K562 (cell line): Measurements from ENCODE around the gene FEM1B. TPM values are rescaled to one million over a fixed set of nuclear protein-coding genes. Genes with fewer than 3 reads are reported as not detected.

Experiments
- ATAC-seq: fragments of 200-7000 bp; cut with Tn5 transposase; 3 replicates; pipeline ENCODE4 v1.9.1; 2020; ENCODE audit warnings: moderate library complexity
- BruUV-seq: library from RNA; stranded (reverse); fragments of 400-500 nt; replicated peaks from 2 replicates; lab custom pipeline; 2021; lab: Mats Ljungman, UMichigan
- CTCF ChIA-PET: fragments of 300-600 bp; formaldehyde crosslinking; extraction: SDS; loops from one replicate; lab custom pipeline; 2021; ENCODE audit warnings: low intra/inter-chr PET ratio; lab: Yijun Ruan, JAX
- POLR2A ChIA-PET: fragments of 300-600, 350-650 bp; sonication (Branson Sonifier 250); formaldehyde crosslinking; extraction: SDS; loops from one replicate; lab custom pipeline; 2021; ENCODE audit warnings: antibody characterized with exemption, inconsistent platforms; lab: Yijun Ruan, JAX
- DNase-seq, 4 experiments: peaks; one replicate each; pipeline versions ENCODE4 v3.0.0 to v3.0.0-alpha.2; 2011 to 2018; ENCODE audit warnings: low spot score in 3 of 4, mixed read lengths in 3 of 4; ENCODE audit errors: extremely low read depth in 1 of 4
- FAIRE-seq: peaks from 2 replicates; lab custom pipeline; 2011; peaks lifted over from hg19 to GRCh38; lab: Jason Lieb, UNC
- H2AFZ ChIP-seq: 2 replicates; pipeline ENCODE4 v1.6.0; 2011; ENCODE audit warnings: low read depth, low read length, control low read depth, inconsistent platforms
- H3K27ac ChIP-seq: fragments of 200-600 bp; 3 replicates; pipeline ENCODE4 v1.8.0; 2011; ENCODE audit warnings: low read depth, mild to moderate bottlenecking, control low read depth, inconsistent platforms, low read length, moderate library complexity, mixed read lengths; ENCODE audit errors: extremely low read depth
- H3K27me3 ChIP-seq, 2 experiments: fragments of 300-600 bp in 1 of 2; 2 replicates in 1 of 2; 3 replicates in 1 of 2; pipeline versions ENCODE4 v1.6.0 to v1.8.0; 2011; ENCODE audit warnings: inconsistent platforms in 2 of 2, low read length in 2 of 2, mild to moderate bottlenecking in 1 of 2, mixed read lengths in 1 of 2, moderate library complexity in 1 of 2; ENCODE audit not compliant: control insufficient read depth in 2 of 2, insufficient read depth in 2 of 2
- H3K36me3 ChIP-seq: fragments of 300-600 bp; 3 replicates; pipeline ENCODE4 v1.8.0; 2011; ENCODE audit warnings: mild to moderate bottlenecking, low read length, inconsistent platforms; ENCODE audit not compliant: control insufficient read depth, insufficient read depth
- H3K4me1 ChIP-seq, 2 experiments: fragments of 200-600 bp in 1 of 2; replicated peaks in 1 of 2; 2 replicates in 1 of 2; 3 replicates in 1 of 2; pipeline versions ENCODE4 v1.5.1 to v1.8.0; 2011; ENCODE audit warnings: inconsistent platforms in 2 of 2, low read length in 2 of 2, mild to moderate bottlenecking in 1 of 2, mixed read lengths in 1 of 2, moderate library complexity in 1 of 2; ENCODE audit not compliant: control insufficient read depth in 2 of 2, insufficient read depth in 2 of 2
- H3K4me2 ChIP-seq: 2 replicates; pipeline ENCODE4 v1.6.1; 2011; ENCODE audit warnings: low read length, control low read depth, inconsistent platforms, mixed read lengths; ENCODE audit not compliant: insufficient read depth
- H3K4me3 ChIP-seq: fragments of 200-600 bp; sonication (generic), shearing (Covaris generic); 2 replicates; pipeline ENCODE4 v1.5.1; 2016; ENCODE audit warnings: control low read depth, inconsistent platforms
- H3K79me2 ChIP-seq: fragments of 200-600 bp; 3 replicates; pipeline ENCODE4 v1.8.0; 2011; ENCODE audit warnings: low read length, inconsistent platforms; ENCODE audit not compliant: control insufficient read depth, insufficient read depth
- H3K9ac ChIP-seq, 2 experiments: 2 replicates each; pipeline versions ENCODE4 v1.6.0 to v1.6.1; 2011; ENCODE audit warnings: low read depth in 2 of 2, low read length in 2 of 2, control low read depth in 1 of 2, inconsistent platforms in 1 of 2, mild to moderate bottlenecking in 1 of 2, mixed read lengths in 1 of 2; ENCODE audit not compliant: insufficient read depth in 1 of 2
- H3K9me1 ChIP-seq: one replicate; pipeline ENCODE4 v1.6.0; 2011; ENCODE audit warnings: inconsistent platforms, mild to moderate bottlenecking, low read length, moderate library complexity; ENCODE audit not compliant: control insufficient read depth, insufficient read depth
- H3K9me3 ChIP-seq: replicated peaks from 2 replicates; pipeline ENCODE4 v1.5.1; 2011; ENCODE audit warnings: low read depth, low read length, inconsistent platforms; ENCODE audit not compliant: control insufficient read depth, insufficient read depth
- H4K20me1 ChIP-seq: replicated peaks from 2 replicates; pipeline ENCODE4 v1.6.1; 2011; ENCODE audit warnings: low read length, inconsistent platforms, mixed read lengths; ENCODE audit not compliant: control insufficient read depth, insufficient read depth
- KLF13 ChIP-seq: fragments of 450-650 bp; IDR thresholded peaks from 2 replicates; pipeline ENCODE4 v1.6.1; 2016; ENCODE audit warnings: missing genetic modification characterization, low read depth, mild to moderate bottlenecking, missing compliant biosample characterization, moderate library complexity, borderline replicate concordance
- RBM25 ChIP-seq: fragments of 200-400 bp; formaldehyde crosslinking; IDR thresholded peaks from 2 replicates; pipeline ENCODE4 v1.6.1; 2018; ENCODE audit warnings: low read length, low read depth, moderate library complexity; ENCODE audit not compliant: severe bottlenecking
- RCOR1 ChIP-seq, 2 experiments: IDR thresholded peaks; 2 replicates each; pipeline ENCODE4 v1.6.1; 2012; ENCODE audit warnings: low read depth in 2 of 2, low read length in 2 of 2, borderline replicate concordance in 1 of 2, improper control_type of control experiment in 1 of 2
- ZBTB26 ChIP-seq: fragments of 450-650 bp; formaldehyde crosslinking; IDR thresholded peaks from 2 replicates; pipeline ENCODE4 v1.4.0; 2022; ENCODE audit warnings: missing genetic modification characterization
- ZNF592 ChIP-seq: fragments of 450-650 bp; IDR thresholded peaks from 2 replicates; pipeline ENCODE4 v1.6.1; 2017; ENCODE audit warnings: antibody characterized with exemption, mild to moderate bottlenecking
- WGBS: fragments of 100-300 bp; shearing (Covaris generic); methylation state at CpG from one replicate; pipeline ENCODE4 v1.1.6; 2016; ENCODE audit warnings: low coverage, mixed read lengths; ENCODE audit not compliant: insufficient coverage; ENCODE audit errors: missing lambda C conversion rate; 5-methylcytosine and 5-hydroxymethylcytosine counted together
- in situ Hi-C: fragments of 300-500 bp; cut with MboI; formaldehyde crosslinking; loops from 4 replicates; pipeline ENCODE4 v1.15.0; 2018; ENCODE audit warnings: inconsistent platforms, mixed read lengths
- intact Hi-C: fragments of 100-400 bp; cut with micrococcal nuclease; formaldehyde crosslinking; loops from 2 replicates; pipeline ENCODE4 v1.14.2; 2022
- polyA plus RNA-seq, 8 experiments: library from polyadenylated mRNA; depleted of rRNA in 4 of 8; stranded (reverse) in 5 of 8; unstranded in 3 of 8; fragments of >200 nt; fragmentation: Nextera tagmentation in 2 of 8; fragmentation: Illumina TruSeq in 1 of 8; extraction: Ambion mirVana in 2 of 8; extraction: Trizol in 1 of 8; gene quantifications; 2 replicates each; pipeline versions ENCODE4 v1.2.1 to v1.2.3, GENCODE V29; 2011 to 2014; ENCODE audit warnings: inconsistent platforms in 1 of 8, missing spikeins in 1 of 8
- total RNA-seq, 7 experiments: library from RNA; depleted of rRNA in 6 of 7; stranded (reverse); fragments of >200 nt in 6 of 7; fragmentation: Illumina TruSeq in 2 of 7; extraction: Trizol in 2 of 7; gene quantifications; 2 replicates each; pipeline versions ENCODE4 v1.2.1 to v1.2.3, GENCODE V29; 2011 to 2021; ENCODE audit warnings: low replicate concordance in 1 of 7

The FEM1B gene
- total and polyA plus RNA-seq, 9 of the 15 experiments (the other 6 are each of a cell fraction or from before 2014, with no cell fraction given): 5.9 to 61.6 (median 20.1) TPM

- ATAC-seq (no peak), DNase-seq (no peak), FAIRE-seq (no peak)
- 0% methylated on average over 14 of the region's 14 CpGs for WGBS
- BruUV-seq: no TSS peak
- in situ Hi-C loops: no loop called here
- ChIA-PET CTCF (no interaction called here), POLR2A (no interaction called here)
- intact Hi-C loops: no loop called here
- Histone ChIP-seq H3K4me3 (no peak overlapping the region), H3K9me1 (no peaks in the 10 kb centered on the region), H2AFZ (no peak overlapping the region), H3K27ac (no peak overlapping the region), H3K36me3 (no peaks in the 10 kb centered on the region), H3K79me2 (no peaks in the 10 kb centered on the region), H3K9ac (no peak overlapping the region), H3K4me1 (no peaks in the 10 kb centered on the region), H4K20me1 (0 out of 2 replicates have a peak, but pooled peaks cover 6% of the 10 kb centered on the region), H3K4me2 (no peak overlapping the region), H3K9me3 (no peaks in the 10 kb centered on the region), H3K27me3 (peaks cover 41 to 85% of the 10 kb centered on the region in 2 experiments)
- no peak for TF ChIP-seq KLF13 (tag)
- TF ChIP-seq RBM25: no peak
- TF ChIP-seq RCOR1 (IDR thresholded peaks at IDR 0.05; ENCODE audit: borderline replicate concordance in 1 of 2, low read depth in 2 of 2, low read length in 2 of 2): no peak
- no peak for TF ChIP-seq ZNF592
- no peak for TF ChIP-seq ZBTB26 (CRISPR knock-in tag)
Observed at GRCh38 chr15:68343579-68344225, 66.2 kb downstream of the FEM1B start.
